ENCODE results near the gene CCDC12. TPM values are rescaled to one million over a fixed set of nuclear protein-coding genes. Genes with fewer than 3 reads are reported as not detected.

The CCDC12 gene
- total RNA-seq, 6 experiments from 2014 or later, result 14.6 to 24.2 (median 17.0) TPM

GRCh38 chr3:46926039-46926438, 50.5 kb downstream of the CCDC12 start:
- TF ChIP-seq CTCF (IDR thresholded peaks at IDR 0.05) (no peak), POLR2A (IDR thresholded peaks at IDR 0.05) (no peak)
- intact Hi-C loops (cut with DNase I), result loop anchor here (10.0 kb wide), 1 partner anchor 69 kb away; no protein-coding TSS in a partner anchor
- Histone ChIP-seq H3K27me3 (no peaks in the 10 kb centered on the region), H3K27ac (peak overlapping the region in 1 of 3 donors; percentile 30), H3K4me1 (peaks cover 0 to 52% (median 11%) of the 10 kb centered on the region in 4 donors), H3K36me3 (peaks cover 0 to 60% (median 20%) of the 10 kb centered on the region in 4 donors), H3K9me3 (no peaks in the 10 kb centered on the region), H3K4me3 (no peak overlapping the region)
- no peak for ATAC-seq
- peak in 2 of 3 donors; percentile 44 to 52 for DNase-seq
- 61% methylated on average over 4 of the region's 6 CpGs for WGBS (ENCODE audit: insufficient coverage, low coverage, low lambda C conversion rate, missing lambda C conversion rate)

- H3K9me3 ChIP-seq, result no peaks in the 10 kb centered on the region
- H3K4me1 ChIP-seq, result peaks cover 0 to 47% (median 6%) of the 10 kb centered on the region in 4 donors
- H3K27me3 ChIP-seq, result no peaks in the 10 kb centered on the region
- DNase-seq (peak in 2 of 3 donors; percentile 59 to 63), ATAC-seq (peak in 1 of 4 donors; percentile 15)
- intact Hi-C loops (cut with DNase I), result loop anchor here (10.0 kb wide), 1 partner anchor 69 kb away; no protein-coding TSS in a partner anchor
- H3K36me3 ChIP-seq, result peaks cover 0 to 65% (median 23%) of the 10 kb centered on the region in 4 donors
- no peak overlapping the region for H3K4me3 ChIP-seq
- 46% methylated on average over 3 of the region's 5 CpGs for WGBS (ENCODE audit: insufficient coverage, low coverage, low lambda C conversion rate, missing lambda C conversion rate)
- H3K27ac ChIP-seq, result peak overlapping the region in 1 of 3 donors; percentile 30
- TF ChIP-seq CTCF (IDR thresholded peaks at IDR 0.05), result no peak
- TF ChIP-seq POLR2A (IDR thresholded peaks at IDR 0.05), result no peak
Observed at GRCh38 chr3:46925585-46925934, 51.0 kb downstream of the CCDC12 start.

- H3K27ac ChIP-seq, result no peak overlapping the region
- DNase-seq, result peak in 2 of 3 donors; percentile 38 to 45
Observed at GRCh38 chr3:46924921-46925584, 51.5 kb downstream of the CCDC12 start.

More at GRCh38 chr3:46924921-46925584, 51.5 kb downstream of the CCDC12 start:
- no peak for ATAC-seq
- WGBS (ENCODE audit: insufficient coverage, low coverage, low lambda C conversion rate, missing lambda C conversion rate), result 92% methylated on average over 6 of the region's 10 CpGs
- intact Hi-C loops (cut with DNase I), result loop anchor here (10.0 kb wide), 1 partner anchor 70 kb away; no protein-coding TSS in a partner anchor
- peaks cover 0 to 70% (median 23%) of the 10 kb centered on the region in 4 donors for H3K36me3 ChIP-seq
- peaks cover 0 to 42% (median 4%) of the 10 kb centered on the region in 4 donors for H3K4me1 ChIP-seq
- H3K9me3 ChIP-seq, result no peaks in the 10 kb centered on the region
- no peaks in the 10 kb centered on the region for H3K27me3 ChIP-seq
- TF ChIP-seq CTCF (IDR thresholded peaks at IDR 0.05), result no peak
- no peak for TF ChIP-seq POLR2A (IDR thresholded peaks at IDR 0.05)
- no peak overlapping the region for H3K4me3 ChIP-seq
